Kasumi-1 (cell line): ENCODE measurements around the gene SMIM13.
"Not testable (repeated sequence)": the region's sequence is repeated elsewhere in the genome, so short reads cannot be mapped to it uniquely, and the experiment has no call there.

Experiments used
- DNase-seq, 2 experiments: peaks; one replicate each; lab custom pipeline; 2025; lab: John Stamatoyannopoulos, UW

The SMIM13 gene

GRCh38 chr6:11083956-11084355 lies 9.7 kb upstream of the SMIM13 start:
- DNase-seq: no peak

DNA sequence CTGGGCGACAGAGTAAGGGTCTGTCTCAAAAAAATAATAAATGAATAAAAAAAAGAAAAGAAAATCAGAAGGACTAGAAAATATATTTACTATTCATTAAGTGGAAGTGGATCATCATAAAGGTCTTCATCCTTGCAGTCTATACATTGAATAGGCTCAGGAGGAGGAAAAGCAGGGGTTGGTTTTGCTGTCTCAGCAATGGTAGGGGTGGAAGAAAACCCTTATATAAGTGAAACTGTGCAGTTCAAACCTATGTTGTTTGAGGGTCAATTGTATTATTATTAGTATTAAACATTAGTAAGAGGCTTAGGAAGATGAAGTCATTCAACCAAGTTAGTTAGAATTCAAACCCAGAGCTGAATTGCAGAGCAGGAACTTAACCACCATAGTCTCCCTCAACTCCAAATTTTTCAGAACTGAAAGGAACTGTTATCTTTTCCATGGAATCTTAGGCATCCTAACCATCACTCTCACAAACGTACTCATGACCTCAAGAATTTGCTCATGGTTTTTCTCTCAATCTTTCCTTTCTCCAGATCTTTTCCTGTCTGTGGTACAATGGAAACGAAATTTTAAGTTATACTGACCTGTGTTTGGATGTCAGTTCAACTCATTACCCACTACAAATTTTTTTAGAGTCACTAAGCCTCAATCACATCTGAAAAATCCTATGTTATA lies 7.7 kb upstream of the SMIM13 start:
- DNase-seq: no peak

DNA sequence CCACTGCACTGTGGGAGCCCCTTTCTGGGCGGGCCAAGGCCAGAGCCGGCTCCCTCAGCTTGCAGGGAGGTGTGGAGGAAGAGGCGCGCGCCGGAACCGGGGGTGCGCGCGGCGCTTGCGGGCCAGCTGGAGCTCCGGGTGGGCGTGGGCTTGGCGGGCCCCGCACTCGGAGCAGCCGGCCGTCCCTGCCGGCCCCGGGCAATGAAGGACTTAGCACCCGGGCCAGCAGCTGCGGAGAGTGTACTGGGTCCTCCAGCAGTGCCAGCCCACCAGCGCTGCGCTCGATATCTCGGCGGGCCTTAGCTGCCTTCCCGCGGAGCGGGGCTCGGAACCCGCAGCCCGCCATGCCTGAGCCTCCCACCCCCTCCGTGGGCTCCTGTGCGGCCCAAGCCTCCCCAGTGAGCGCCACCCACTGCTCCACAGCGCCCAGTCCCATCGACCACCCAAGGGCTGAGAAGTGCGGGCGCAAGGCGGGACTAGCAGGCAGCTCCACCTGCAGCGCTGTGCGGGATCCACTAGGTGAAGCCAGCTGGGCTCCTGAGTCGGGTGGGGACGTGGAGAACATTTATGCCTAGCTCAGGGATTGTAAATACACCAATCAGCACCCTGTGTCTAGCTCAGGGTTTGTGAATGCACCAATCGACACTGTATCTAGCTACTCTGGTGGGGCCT lies 6.4 kb upstream of the SMIM13 start:
- not testable (repeated sequence) for DNase-seq

DNA sequence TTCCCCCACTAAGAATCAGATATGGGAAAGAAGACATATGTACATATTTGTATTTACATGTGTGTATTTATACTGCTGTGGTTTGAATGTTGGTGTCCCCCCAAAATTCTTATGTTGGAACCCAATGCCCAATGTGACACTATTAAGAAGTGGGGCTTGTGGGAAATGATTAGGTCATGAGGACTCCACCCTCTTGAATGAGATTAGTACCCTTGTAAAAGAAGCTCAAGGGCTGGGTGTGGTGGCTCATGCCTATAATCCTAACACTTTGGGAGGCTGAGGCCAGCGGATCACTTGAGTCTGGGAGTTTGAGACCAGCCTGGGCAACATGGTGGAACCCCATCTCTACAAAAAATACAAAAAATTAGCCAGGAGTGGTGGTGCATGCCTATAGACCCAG lies 3.9 kb upstream of the SMIM13 start:
- DNase-seq: no peak

DNA sequence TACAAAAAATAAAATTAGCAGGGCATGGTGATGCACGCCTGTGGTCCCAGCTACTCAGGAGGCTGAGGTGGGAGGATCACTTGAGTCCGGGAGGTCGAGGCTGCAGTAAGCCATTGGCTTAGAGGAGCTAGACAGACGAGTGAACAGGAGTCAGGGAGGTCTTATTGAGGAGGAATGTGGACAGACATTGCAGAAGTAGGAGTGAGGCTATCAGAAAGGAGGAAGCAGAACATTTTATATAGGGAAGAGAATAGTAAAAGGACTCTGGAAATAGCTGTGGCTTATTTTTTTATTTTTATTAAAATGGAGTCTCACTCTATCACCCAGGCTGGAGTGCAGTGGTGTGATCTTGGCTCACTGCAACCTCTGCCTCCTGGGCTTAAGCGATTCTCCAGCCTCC lies 2.5 kb upstream of the SMIM13 start:
- peak in 1 of 2 experiments; percentile 6 for DNase-seq

GRCh38 chr6:11092668-11093375 lies 812 bp upstream of the SMIM13 start:
- DNase-seq: peak in 1 of 2 experiments; percentile 74

GRCh38 chr6:11093376-11093625 lies 333 bp upstream of the SMIM13 start:
- DNase-seq: peak in 1 of 2 experiments; percentile 79

GRCh38 chr6:11094411-11094851 lies 797 bp downstream of the SMIM13 start:
- DNase-seq: peak in 1 of 2 experiments; percentile 31

DNA sequence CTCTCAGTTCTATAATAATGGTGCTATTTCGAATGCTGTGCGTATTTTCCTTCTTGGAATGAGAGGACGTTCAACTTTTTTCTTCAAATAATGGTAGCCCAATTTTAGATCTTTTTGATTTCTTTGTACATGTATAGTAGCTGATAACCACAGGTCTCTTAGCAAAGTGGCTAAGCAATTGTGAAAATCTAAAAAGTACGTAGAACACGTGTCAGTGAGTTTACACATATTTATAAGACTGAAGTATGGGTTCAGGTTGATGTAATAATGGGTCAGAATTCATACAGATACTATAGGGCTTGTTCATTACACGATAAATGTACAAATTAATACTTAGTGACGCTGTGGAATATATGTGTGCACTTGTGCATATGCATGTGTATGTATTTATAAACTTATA lies 1.3 kb downstream of the SMIM13 start:
- no peak for DNase-seq

GRCh38 chr6:11096109-11096508 lies 2.5 kb downstream of the SMIM13 start:
- peak; percentile 33 to 49 for DNase-seq

DNA sequence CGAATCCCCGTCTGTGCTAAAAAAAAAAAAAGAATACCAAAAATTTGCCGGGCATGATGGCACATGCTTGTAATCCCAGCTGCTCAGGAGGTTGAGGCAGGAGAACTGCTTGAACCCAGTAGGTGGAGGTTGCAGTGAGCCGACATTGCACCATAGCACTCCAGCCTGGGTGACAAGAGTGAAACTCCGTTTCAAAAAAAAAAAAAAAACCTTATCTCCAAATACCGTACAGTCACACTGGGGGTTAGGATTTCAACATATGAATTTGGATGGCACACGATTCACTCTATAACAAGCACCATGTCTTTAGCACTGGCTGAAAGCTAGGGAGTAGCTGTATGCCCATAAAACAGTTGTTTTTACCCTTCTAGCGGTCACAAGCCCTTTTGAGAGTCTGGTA lies 3.8 kb downstream of the SMIM13 start:
- DNase-seq: no peak

GRCh38 chr6:11098004-11098403 lies 4.4 kb downstream of the SMIM13 start:
- DNase-seq: no peak

GRCh38 chr6:11101417-11101816 lies 7.8 kb downstream of the SMIM13 start:
- no peak for DNase-seq

- DNase-seq: no peak
These were observed 9.4 kb downstream of the SMIM13 start for GRCh38 chr6:11103065-11103464.

GRCh38 chr6:11108726-11109125 lies 15.1 kb downstream of the SMIM13 start:
- DNase-seq: no peak

DNA sequence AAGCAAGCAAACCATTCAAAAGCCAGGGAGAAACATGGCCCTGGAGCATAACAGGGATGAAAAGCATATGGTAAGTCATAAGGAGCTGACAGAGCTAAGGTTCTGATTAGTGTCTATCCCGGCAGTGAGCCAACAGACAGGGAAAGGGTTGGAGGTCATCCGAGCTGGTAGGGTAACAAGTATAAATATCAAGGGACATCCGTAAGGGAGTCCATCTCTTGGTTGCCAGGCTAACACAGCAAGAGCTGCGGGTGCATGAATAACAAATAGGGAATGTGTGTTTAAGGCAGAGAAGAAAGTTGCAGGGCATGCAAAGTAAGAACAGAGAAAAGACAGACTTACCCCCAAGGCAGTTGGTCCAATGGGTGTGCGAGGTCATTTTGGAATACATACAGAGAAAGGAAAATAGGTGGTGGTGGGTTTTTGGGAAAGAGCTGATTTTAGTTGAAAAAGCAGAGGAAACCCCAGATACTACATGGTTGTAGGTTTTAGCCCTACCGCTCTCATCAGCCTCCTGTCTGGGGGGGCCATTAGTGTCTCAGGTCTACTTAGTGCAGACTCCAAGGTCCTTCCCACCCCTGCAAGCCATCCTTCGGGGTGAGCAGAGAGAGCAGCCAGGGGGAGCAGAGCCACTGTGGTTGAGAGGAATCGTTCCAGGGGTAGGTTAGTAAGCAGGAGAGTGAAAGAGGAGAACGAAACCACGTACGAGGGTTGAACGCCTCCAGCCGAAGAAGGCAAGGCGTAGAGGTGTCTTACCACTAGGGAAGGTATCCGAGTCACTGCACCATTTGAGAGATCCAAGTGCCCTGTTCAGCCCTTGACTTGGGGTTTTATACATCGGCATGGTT lies 17.5 kb downstream of the SMIM13 start, which contains the start of gene ERVFRD-1:
ERVFRD-1 (minus strand) TSS at position 805 of the 848 bp plus-strand sequence. CDS start 6,415 bp downstream, outside the sequence.
- peak in 1 of 2 experiments; percentile 43 for DNase-seq

DNA sequence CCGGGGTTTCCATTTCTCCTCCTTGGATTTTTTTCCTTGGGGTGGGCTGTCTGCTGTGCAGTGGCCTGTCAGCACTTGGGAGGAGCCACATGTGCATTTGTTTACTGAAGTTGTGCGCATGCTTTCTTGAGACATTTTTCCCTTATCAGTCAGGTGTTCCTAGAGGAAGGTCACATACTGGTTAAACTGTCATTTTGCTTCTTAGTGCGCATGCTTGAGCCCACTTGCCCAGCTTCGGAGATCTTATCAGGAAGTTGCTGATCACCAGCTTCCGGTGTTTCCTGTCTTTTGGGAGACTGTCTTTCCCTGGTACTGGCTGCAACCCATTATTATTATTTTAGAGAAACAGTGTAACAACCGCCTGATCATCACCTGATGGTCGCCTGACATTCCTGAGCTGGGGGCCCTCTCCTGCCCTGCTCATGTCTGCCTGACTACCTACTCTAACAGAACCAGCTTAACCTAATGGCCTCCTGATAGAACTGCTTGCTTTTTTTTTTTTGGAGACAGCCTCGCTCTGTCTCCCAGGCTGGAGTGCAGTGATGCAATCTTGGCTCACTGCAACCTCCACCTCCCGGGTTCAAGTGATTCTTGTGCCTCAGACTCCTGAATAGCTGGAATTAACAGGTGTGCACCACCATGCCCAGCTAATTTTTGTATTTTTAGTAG lies 18.3 kb downstream of the SMIM13 start:
- peak; percentile 94 to 95 for DNase-seq

DNA sequence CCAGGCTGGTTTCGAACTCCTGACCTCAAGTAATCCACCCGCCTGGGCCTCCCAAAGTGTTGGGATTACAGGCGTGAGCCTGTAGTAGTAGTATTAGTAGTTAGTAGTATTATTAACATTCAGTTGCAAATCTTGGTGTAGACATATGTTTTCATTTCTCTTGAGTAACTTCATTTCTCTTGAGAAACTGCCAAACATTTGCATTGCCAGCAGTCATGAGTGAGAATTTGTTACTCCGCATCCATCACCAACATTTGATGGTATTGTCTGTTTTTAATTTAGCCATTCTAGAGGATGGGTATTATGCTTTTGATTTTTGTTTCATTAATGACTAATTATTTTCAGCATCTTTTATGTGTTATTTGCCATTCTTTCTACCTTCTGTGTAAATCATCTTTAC lies 19.4 kb downstream of the SMIM13 start:
- no peak for DNase-seq

GRCh38 chr6:11115808-11116536 lies 22.3 kb downstream of the SMIM13 start:
- not testable (repeated sequence) for DNase-seq

DNA sequence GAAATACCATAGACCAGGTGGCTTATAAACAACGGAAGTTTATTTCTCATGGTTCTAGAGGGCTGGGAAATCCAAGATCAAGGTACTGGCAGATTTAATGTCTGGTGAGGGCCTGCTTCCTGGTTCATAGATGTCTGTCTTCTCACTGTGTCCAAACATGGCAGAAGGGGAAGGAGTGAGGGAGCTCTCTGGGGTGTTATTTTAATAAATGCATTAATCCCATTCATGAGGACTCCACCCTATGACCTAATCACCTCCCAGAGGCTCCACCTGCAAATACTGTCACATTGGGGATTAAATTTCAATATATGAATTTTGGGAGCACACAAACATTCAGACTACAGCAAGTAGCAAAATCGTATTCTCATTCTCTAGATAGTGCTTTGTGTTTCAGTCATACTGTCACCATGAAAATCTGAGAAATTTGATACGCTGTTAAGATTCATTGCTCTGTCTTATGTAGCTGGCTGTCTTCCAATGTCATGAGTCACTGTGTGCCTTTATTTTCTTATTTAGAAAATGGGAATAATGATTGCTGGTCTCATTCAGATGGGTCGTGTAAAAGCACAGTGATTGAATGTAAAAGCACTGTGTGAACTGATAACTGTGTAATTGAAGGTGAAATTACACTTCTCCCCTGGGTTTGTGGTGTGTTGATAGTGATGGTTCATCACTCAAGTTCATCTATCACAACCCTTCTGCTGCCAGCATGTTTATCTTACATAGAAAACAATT lies 26.8 kb downstream of the SMIM13 start:
- no peak for DNase-seq
